Colonic mucosa (tissue), 4 donors: Measurements from ENCODE around the gene ALDH1A3. TPM values are rescaled to one million over a fixed set of nuclear protein-coding genes. Genes with fewer than 3 reads are reported as not detected.

Experiments
- DNase-seq: peaks from one replicate; pipeline ENCODE4 v3.0.0-alpha.2; 2020
- H3K27ac ChIP-seq: fragments of 200-600 bp; one replicate; pipeline ENCODE4 v1.8.0; 2021
- H3K27me3 ChIP-seq: fragments of 200-600 bp; one replicate; pipeline ENCODE4 v1.8.0; 2021
- H3K36me3 ChIP-seq: fragments of 200-600 bp; one replicate; pipeline ENCODE4 v1.8.0; 2021
- H3K4me1 ChIP-seq: fragments of 200-600 bp; one replicate; pipeline ENCODE4 v1.8.0; 2021; ENCODE audit warnings: mild to moderate bottlenecking
- H3K4me3 ChIP-seq: fragments of 200-600 bp; one replicate; pipeline ENCODE4 v1.8.0; 2021
- H3K9ac ChIP-seq, 2 donors: one replicate each; pipeline ENCODE4 v1.7.0; 2013; ENCODE audit warnings: control low read depth in 2 of 2, low read depth in 2 of 2, low read length in 2 of 2
- H3K9me3 ChIP-seq: fragments of 200-600 bp; one replicate; pipeline ENCODE4 v1.8.0; 2021
- intact Hi-C: fragments of 100-400 bp; cut with DNase I; formaldehyde crosslinking; loops from one replicate; pipeline ENCODE4 v1.14.1; 2022
- total RNA-seq, 2 donors: library from RNA; stranded (reverse); fragmentation: NEBNext Ultra II Directional in 1 of 2; extraction: Animal tissue kit (Norgen Biotek cat#: 25700) in 1 of 2; gene quantifications; one replicate each; pipeline ENCODE4 v1.2.1, GENCODE V29; 2021
- TF ChIP-seq, protein P1 (sequence below): fragments of 200-600 bp; IDR thresholded peaks from one replicate; pipeline ENCODE4 v1.8.0; 2022; ENCODE audit warnings: antibody characterized with exemption, mild to moderate bottlenecking
- donor health status: healthy.
- donor health status: DM: no; HTN: no; CAD: no.
- donor health status: DM: no; HTN: no; CAD: no.

The ALDH1A3 gene
- total RNA-seq, 2 donors from 2014 or later, result 3.8 to 7.4 TPM

- no peak for DNase-seq
- no peak overlapping the region for H3K9ac ChIP-seq
- intact Hi-C loops, result no loop called here
- H3K4me3 ChIP-seq, result no peak overlapping the region
- H3K27me3 ChIP-seq, result no peaks in the 10 kb centered on the region
- H3K4me1 ChIP-seq, result no peaks in the 10 kb centered on the region
- no peak overlapping the region for H3K27ac ChIP-seq
- no peaks in the 10 kb centered on the region for H3K36me3 ChIP-seq
- H3K9me3 ChIP-seq, result no peaks in the 10 kb centered on the region
- TF ChIP-seq, protein P1, sequence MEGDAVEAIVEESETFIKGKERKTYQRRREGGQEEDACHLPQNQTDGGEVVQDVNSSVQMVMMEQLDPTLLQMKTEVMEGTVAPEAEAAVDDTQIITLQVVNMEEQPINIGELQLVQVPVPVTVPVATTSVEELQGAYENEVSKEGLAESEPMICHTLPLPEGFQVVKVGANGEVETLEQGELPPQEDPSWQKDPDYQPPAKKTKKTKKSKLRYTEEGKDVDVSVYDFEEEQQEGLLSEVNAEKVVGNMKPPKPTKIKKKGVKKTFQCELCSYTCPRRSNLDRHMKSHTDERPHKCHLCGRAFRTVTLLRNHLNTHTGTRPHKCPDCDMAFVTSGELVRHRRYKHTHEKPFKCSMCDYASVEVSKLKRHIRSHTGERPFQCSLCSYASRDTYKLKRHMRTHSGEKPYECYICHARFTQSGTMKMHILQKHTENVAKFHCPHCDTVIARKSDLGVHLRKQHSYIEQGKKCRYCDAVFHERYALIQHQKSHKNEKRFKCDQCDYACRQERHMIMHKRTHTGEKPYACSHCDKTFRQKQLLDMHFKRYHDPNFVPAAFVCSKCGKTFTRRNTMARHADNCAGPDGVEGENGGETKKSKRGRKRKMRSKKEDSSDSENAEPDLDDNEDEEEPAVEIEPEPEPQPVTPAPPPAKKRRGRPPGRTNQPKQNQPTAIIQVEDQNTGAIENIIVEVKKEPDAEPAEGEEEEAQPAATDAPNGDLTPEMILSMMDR, result no peak
Observed at GRCh38 chr15:100835636-100836035, 44.0 kb upstream of the ALDH1A3 start.

- Histone ChIP-seq H3K4me3 (no peak overlapping the region), H3K36me3 (no peaks in the 10 kb centered on the region), H3K9me3 (no peaks in the 10 kb centered on the region), H3K27ac (no peak overlapping the region), H3K27me3 (no peaks in the 10 kb centered on the region), H3K9ac (no peak overlapping the region), H3K4me1 (no peaks in the 10 kb centered on the region)
- no peak for DNase-seq
- TF ChIP-seq, protein P1, result no peak
- intact Hi-C loops, result no loop called here
Observed at GRCh38 chr15:100836501-100836900, 43.1 kb upstream of the ALDH1A3 start.

DNA sequence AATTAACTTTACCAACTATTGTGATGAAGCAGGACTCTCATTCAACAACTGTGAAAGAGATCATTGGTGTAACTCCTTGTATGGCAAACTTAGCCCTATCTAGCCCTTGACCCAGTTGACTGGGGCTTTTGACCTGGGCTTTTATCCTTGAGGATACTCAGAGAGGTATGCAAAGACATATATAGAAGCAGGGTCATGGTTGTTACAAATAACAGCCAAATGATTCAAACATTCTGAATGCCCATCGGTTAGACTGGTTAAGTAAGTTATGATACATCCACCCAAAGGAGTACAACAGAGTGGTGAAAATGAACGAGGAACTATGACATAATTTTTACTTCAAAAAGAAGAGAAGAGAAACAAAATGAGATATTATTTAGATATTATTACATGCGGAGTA, 38.2 kb upstream of the ALDH1A3 start:
- Histone ChIP-seq H3K9me3 (no peaks in the 10 kb centered on the region), H3K4me3 (no peak overlapping the region), H3K4me1 (no peaks in the 10 kb centered on the region), H3K27me3 (no peaks in the 10 kb centered on the region), H3K9ac (no peak overlapping the region), H3K36me3 (no peaks in the 10 kb centered on the region), H3K27ac (no peak overlapping the region)
- intact Hi-C loops, result no loop called here
- TF ChIP-seq, protein P1, result no peak
- no peak for DNase-seq

DNA sequence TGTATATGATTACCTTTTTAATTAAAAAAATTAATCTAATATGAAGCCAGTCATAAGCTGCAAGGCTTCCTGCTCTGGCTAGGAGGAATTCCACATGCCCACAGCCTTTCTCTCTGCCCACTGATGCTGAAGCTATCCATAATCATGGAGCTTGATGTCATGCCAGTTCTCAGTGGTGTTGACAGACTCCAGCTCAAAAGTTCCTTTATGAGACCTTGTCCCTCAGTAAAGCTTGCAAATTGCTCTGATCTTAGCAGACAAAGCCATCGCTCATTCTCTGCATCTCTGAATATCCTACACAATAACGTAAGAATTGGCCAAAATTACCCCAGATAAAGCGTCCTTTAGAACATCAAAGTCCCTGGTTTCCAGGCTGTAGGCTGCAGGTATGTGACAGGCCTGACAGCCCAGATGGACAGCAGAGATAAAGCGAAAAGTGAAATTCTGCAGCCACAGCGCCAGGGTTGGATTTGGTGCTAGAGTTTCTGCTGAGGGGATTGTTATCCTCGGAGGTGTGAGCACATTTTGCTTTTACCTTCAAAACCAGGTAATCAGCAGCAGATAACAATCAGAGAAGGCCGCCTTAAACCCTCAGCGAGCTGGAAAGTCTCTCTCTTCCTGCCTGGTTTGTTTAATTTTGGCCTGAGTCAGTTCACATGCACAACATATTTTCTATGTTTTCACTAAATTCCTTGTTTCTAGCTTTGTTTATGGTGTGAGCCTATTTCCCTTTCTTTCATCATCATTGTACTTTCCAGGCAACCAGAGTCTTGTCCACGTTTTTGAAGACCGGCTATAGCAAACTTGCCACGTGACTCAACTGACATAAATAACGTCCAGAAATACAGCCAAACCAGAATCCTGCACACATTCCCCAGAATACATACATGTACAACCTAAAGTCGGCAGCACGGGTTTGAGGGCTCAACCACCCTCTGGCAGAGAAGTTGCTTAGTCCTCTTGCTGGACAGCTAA, 36.6 kb upstream of the ALDH1A3 start:
- H3K36me3 ChIP-seq, result no peaks in the 10 kb centered on the region
- DNase-seq, result no peak
- no peak overlapping the region for H3K9ac ChIP-seq
- no peaks in the 10 kb centered on the region for H3K4me1 ChIP-seq
- intact Hi-C loops, result no loop called here
- H3K4me3 ChIP-seq, result no peak overlapping the region
- H3K27ac ChIP-seq, result no peak overlapping the region
- no peaks in the 10 kb centered on the region for H3K27me3 ChIP-seq
- H3K9me3 ChIP-seq, result no peaks in the 10 kb centered on the region
- TF ChIP-seq, protein P1, result no peak

- Histone ChIP-seq H3K9ac (no peak overlapping the region), H3K36me3 (no peaks in the 10 kb centered on the region), H3K9me3 (no peaks in the 10 kb centered on the region), H3K27ac (no peak overlapping the region), H3K4me1 (no peaks in the 10 kb centered on the region), H3K27me3 (no peaks in the 10 kb centered on the region), H3K4me3 (no peak overlapping the region)
- intact Hi-C loops, result no loop called here
- DNase-seq, result no peak
- TF ChIP-seq, protein P1, result no peak
Observed at GRCh38 chr15:100844167-100844566, 35.5 kb upstream of the ALDH1A3 start.
